GM12864 (cell line): ENCODE measurements around the gene CA10.

Experiments
- DNase-seq: peaks from one replicate; pipeline ENCODE4 v3.0.0-alpha.2; 2011; ENCODE audit warnings: low read depth
- H3K4me3 ChIP-seq: 2 replicates; pipeline ENCODE4 v1.5.1; 2011; ENCODE audit warnings: mild to moderate bottlenecking, low read depth, low read length, control low read depth
- CTCF ChIP-seq: IDR thresholded peaks from 2 replicates; pipeline ENCODE4 v1.5.1; 2011; ENCODE audit warnings: low read depth, mild to moderate bottlenecking, moderate library complexity, low read length, control low read depth, inconsistent platforms; ENCODE audit errors: missing control alignments

Gene CA10

GRCh38 chr17:51946311-51946710 lies 212.2 kb downstream of the CA10 start:
- no peak for DNase-seq
- no peak for TF ChIP-seq CTCF
- H3K4me3 ChIP-seq: no peak overlapping the region

- no peak for TF ChIP-seq CTCF
- no peak for DNase-seq
These were observed 217.2 kb downstream of the CA10 start for GRCh38 chr17:51941272-51941671.

GRCh38 chr17:51937264-51937663 lies 221.2 kb downstream of the CA10 start:
- no peak for TF ChIP-seq CTCF
- DNase-seq: no peak
- no peak overlapping the region for H3K4me3 ChIP-seq

More at GRCh38 chr17:51941272-51941671, 217.2 kb downstream of the CA10 start:
- no peak overlapping the region for H3K4me3 ChIP-seq

- no peak overlapping the region for H3K4me3 ChIP-seq
- no peak for DNase-seq
- no peak for TF ChIP-seq CTCF
These were observed 223.0 kb downstream of the CA10 start for GRCh38 chr17:51935477-51935876.

GRCh38 chr17:51933647-51934046 lies 224.9 kb downstream of the CA10 start:
- DNase-seq: no peak
- H3K4me3 ChIP-seq: no peak overlapping the region
- no peak for TF ChIP-seq CTCF

GRCh38 chr17:51926448-51926847 lies 232.1 kb downstream of the CA10 start:
- no peak for DNase-seq
- H3K4me3 ChIP-seq: no peak overlapping the region
- no peak for TF ChIP-seq CTCF

- DNase-seq: no peak
- H3K4me3 ChIP-seq: no peak overlapping the region
- TF ChIP-seq CTCF: no peak
These were observed 237.0 kb downstream of the CA10 start for GRCh38 chr17:51921500-51921899.
